SK-N-SH (cell line): ENCODE results near the gene ALDH9A1. TPM values are rescaled to one million over a fixed set of nuclear protein-coding genes. Genes with fewer than 3 reads are reported as not detected.

Experiments used
- CTCF ChIA-PET: fragments of 300-600, 350-600 bp; formaldehyde crosslinking; extraction: SDS; loops from one replicate; lab custom pipeline; 2021; lab: Yijun Ruan, JAX
- POLR2A ChIA-PET: fragments of 350-600 bp; sonication (Branson Sonifier 250); formaldehyde crosslinking; extraction: SDS; loops from one replicate; lab custom pipeline; 2020; ENCODE audit warnings: antibody characterized with exemption, inconsistent platforms; lab: Yijun Ruan, JAX
- DNase-seq: peaks from one replicate; pipeline ENCODE4 v3.0.0; 2012
- H2AFZ ChIP-seq: fragments of 200-600 bp; sonication (generic); 2 replicates; pipeline ENCODE4 v1.8.1; 2016; ENCODE audit warnings: antibody characterized with exemption, mild to moderate bottlenecking, low read depth
- H3F3A ChIP-seq: fragments of 200-600 bp; sonication (generic); replicated peaks from 2 replicates; pipeline ENCODE3; 2016; ENCODE audit warnings: antibody characterized with exemption, mild to moderate bottlenecking; ENCODE audit not compliant: insufficient read depth
- H3K27ac ChIP-seq, 2 experiments: fragments of 200-500 bp in 1 of 2; fragments of 200-600 bp in 1 of 2; sonication (Bioruptor generic) in 1 of 2; sonication (generic), shearing (Covaris generic) in 1 of 2; 2 replicates each; pipeline versions ENCODE4 v1.5.1 to v1.6.1; 2014 to 2016; ENCODE audit warnings: low read depth in 2 of 2, inconsistent platforms in 1 of 2, low read length in 1 of 2, mild to moderate bottlenecking in 1 of 2, mixed read lengths in 1 of 2
- H3K27me3 ChIP-seq: fragments of 200-600 bp; sonication (generic), shearing (Covaris generic); 2 replicates; pipeline ENCODE4 v1.6.1; 2016; ENCODE audit warnings: mixed run types; ENCODE audit not compliant: insufficient read depth
- H3K36me3 ChIP-seq, 2 experiments: fragments of 200-500 bp in 1 of 2; fragments of 200-600 bp in 1 of 2; sonication (Bioruptor generic) in 1 of 2; sonication (generic) in 1 of 2; replicated peaks in 1 of 2; 2 replicates each; pipeline versions ENCODE3 to v1.5.1; 2014 to 2016; ENCODE audit warnings: low read length in 1 of 2, mild to moderate bottlenecking in 1 of 2; ENCODE audit not compliant: insufficient read depth in 2 of 2, control insufficient read depth in 1 of 2
- H3K4me1 ChIP-seq, 2 experiments: fragments of 200-500 bp in 1 of 2; fragments of 200-600 bp in 1 of 2; sonication (Bioruptor generic) in 1 of 2; sonication (generic), shearing (Covaris generic) in 1 of 2; 2 replicates each; pipeline versions ENCODE4 v1.5.1 to v1.6.1; 2014 to 2016; ENCODE audit warnings: low read depth in 1 of 2, low read length in 1 of 2, mixed run types in 1 of 2; ENCODE audit not compliant: insufficient read depth in 2 of 2, control insufficient read depth in 1 of 2
- H3K4me2 ChIP-seq: fragments of 200-600 bp; sonication (generic), shearing (Covaris generic); 2 replicates; pipeline ENCODE4 v1.6.1; 2017; ENCODE audit warnings: mixed run types
- H3K4me3 ChIP-seq, 2 experiments: fragments of 200-500 bp in 1 of 2; fragments of 200-600 bp in 1 of 2; sonication (Bioruptor generic) in 1 of 2; sonication (generic), shearing (Covaris generic) in 1 of 2; 2 replicates each; pipeline versions ENCODE4 v1.5.1 to v1.8.1; 2014 to 2016; ENCODE audit warnings: low read depth in 2 of 2, inconsistent platforms in 1 of 2, low read length in 1 of 2, mild to moderate bottlenecking in 1 of 2, mixed read lengths in 1 of 2, moderate library complexity in 1 of 2
- H3K79me2 ChIP-seq: fragments of 200-600 bp; sonication (generic); 2 replicates; pipeline ENCODE4 v1.8.1; 2017; ENCODE audit warnings: mild to moderate bottlenecking; ENCODE audit not compliant: insufficient read depth
- H3K9ac ChIP-seq: fragments of 200-600 bp; sonication (generic); 2 replicates; pipeline ENCODE4 v1.6.1; 2017; ENCODE audit warnings: mixed run types
- H3K9me2 ChIP-seq: fragments of 200-600 bp; sonication (generic); 2 replicates; pipeline ENCODE4 v1.6.1; 2017; ENCODE audit warnings: mixed run types
- H3K9me3 ChIP-seq: fragments of 200-600 bp; sonication (generic); 2 replicates; pipeline ENCODE4 v1.6.1; 2017; ENCODE audit warnings: mixed run types, mild to moderate bottlenecking, moderate library complexity
- H4K20me1 ChIP-seq: fragments of 200-600 bp; sonication (generic); 2 replicates; pipeline ENCODE4 v1.6.1; 2017; ENCODE audit warnings: mild to moderate bottlenecking, mixed run types; ENCODE audit not compliant: insufficient read depth
- ELF1 ChIP-seq: IDR thresholded peaks from 2 replicates; pipeline ENCODE4 v1.4.0; 2012
- EZH2phosphoT487 ChIP-seq: fragments of 200-600 bp; sonication (generic); IDR thresholded peaks from 2 replicates; pipeline ENCODE4 v1.6.1; 2017; ENCODE audit warnings: low read depth, mixed run types, mild to moderate bottlenecking, antibody characterized with exemption, moderate library complexity, borderline replicate concordance
- FOSL2 ChIP-seq: IDR thresholded peaks from 2 replicates; pipeline ENCODE4 v1.4.0; 2012; ENCODE audit warnings: low read depth, mild to moderate bottlenecking, moderate library complexity, borderline replicate concordance
- GABPA ChIP-seq: IDR thresholded peaks from 2 replicates; pipeline ENCODE4 v1.4.0; 2012; ENCODE audit warnings: low read depth, mild to moderate bottlenecking
- MEF2A ChIP-seq: IDR thresholded peaks from 2 replicates; pipeline ENCODE4 v1.4.0; 2012; ENCODE audit warnings: low read depth, borderline replicate concordance
- MXI1 ChIP-seq: IDR thresholded peaks from 2 replicates; pipeline ENCODE4 v1.6.1; 2012; ENCODE audit warnings: mild to moderate bottlenecking, low read depth, low read length, improper control_type of control experiment
- RCOR1 ChIP-seq: fragments of 150-350 bp; IDR thresholded peaks from 2 replicates; pipeline ENCODE4 v1.6.1; 2017; ENCODE audit warnings: antibody characterized with exemption, low read length
- WGBS: methylation state at CpG from one replicate; pipeline ENCODE4 v1.1.6; 2017; ENCODE audit warnings: low lambda C conversion rate; 5-methylcytosine and 5-hydroxymethylcytosine counted together
- polyA plus RNA-seq, 3 experiments: library from polyadenylated mRNA; depleted of rRNA; stranded (reverse); fragments of >200 nt; gene quantifications; 2 replicates each; pipeline ENCODE4 v1.2.3, GENCODE V29; 2012
- TF ChIP-seq, protein P1 (sequence below): IDR thresholded peaks from 2 replicates; pipeline ENCODE4 v1.6.1; 2012; ENCODE audit warnings: mild to moderate bottlenecking, low read depth, low read length, moderate library complexity
- TF ChIP-seq, protein P2 (sequence below): IDR thresholded peaks from 2 replicates; pipeline ENCODE4 v1.4.0; 2012; ENCODE audit warnings: low read depth

The ALDH9A1 gene
- polyA plus RNA-seq, 1 of the 3 experiments (the other 2 are of a cell fraction) = 31.3 TPM

DNA sequence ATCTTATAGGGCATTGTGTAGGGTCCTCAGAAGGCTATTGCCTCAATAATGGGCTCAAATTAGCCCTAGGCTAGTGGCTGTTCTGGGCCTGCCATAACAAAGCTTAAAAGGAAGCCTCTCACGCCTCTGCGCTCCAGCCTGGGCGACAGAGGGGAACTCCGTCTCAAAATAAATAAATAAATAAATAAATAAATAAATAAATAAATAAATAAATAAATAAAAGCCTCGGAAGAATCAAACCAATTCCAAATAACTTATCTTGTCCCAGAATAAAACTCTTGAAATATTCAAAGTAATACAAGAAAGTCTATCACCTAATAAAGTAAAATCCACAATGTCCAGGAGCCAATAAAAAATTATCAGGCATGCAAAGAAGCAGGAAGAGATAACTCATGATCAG, 14.4 kb upstream of the ALDH9A1 start:
- Histone ChIP-seq H3K27ac (no peak overlapping the region), H3K36me3 (no peaks in the 10 kb centered on the region), H3K4me3 (no peak overlapping the region), H3K79me2 (no peaks in the 10 kb centered on the region), H2AFZ (no peak overlapping the region), H3K9me3 (no peaks in the 10 kb centered on the region), H3K4me1 (no peaks in the 10 kb centered on the region), H3K9ac (no peak overlapping the region), H3K27me3 (no peaks in the 10 kb centered on the region; the same call in 1 of the 2 replicates), H3F3A (no peaks in the 10 kb centered on the region), H4K20me1 (no peaks in the 10 kb centered on the region), H3K4me2 (no peak overlapping the region), H3K9me2 (no peaks in the 10 kb centered on the region)
- POLR2A ChIA-PET = no interaction called here
- no peak for DNase-seq
- WGBS = 93% methylated on average over 5 of the region's 5 CpGs
- TF ChIP-seq, protein P1, sequence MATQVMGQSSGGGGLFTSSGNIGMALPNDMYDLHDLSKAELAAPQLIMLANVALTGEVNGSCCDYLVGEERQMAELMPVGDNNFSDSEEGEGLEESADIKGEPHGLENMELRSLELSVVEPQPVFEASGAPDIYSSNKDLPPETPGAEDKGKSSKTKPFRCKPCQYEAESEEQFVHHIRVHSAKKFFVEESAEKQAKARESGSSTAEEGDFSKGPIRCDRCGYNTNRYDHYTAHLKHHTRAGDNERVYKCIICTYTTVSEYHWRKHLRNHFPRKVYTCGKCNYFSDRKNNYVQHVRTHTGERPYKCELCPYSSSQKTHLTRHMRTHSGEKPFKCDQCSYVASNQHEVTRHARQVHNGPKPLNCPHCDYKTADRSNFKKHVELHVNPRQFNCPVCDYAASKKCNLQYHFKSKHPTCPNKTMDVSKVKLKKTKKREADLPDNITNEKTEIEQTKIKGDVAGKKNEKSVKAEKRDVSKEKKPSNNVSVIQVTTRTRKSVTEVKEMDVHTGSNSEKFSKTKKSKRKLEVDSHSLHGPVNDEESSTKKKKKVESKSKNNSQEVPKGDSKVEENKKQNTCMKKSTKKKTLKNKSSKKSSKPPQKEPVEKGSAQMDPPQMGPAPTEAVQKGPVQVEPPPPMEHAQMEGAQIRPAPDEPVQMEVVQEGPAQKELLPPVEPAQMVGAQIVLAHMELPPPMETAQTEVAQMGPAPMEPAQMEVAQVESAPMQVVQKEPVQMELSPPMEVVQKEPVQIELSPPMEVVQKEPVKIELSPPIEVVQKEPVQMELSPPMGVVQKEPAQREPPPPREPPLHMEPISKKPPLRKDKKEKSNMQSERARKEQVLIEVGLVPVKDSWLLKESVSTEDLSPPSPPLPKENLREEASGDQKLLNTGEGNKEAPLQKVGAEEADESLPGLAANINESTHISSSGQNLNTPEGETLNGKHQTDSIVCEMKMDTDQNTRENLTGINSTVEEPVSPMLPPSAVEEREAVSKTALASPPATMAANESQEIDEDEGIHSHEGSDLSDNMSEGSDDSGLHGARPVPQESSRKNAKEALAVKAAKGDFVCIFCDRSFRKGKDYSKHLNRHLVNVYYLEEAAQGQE = no peak
- TF ChIP-seq FOSL2 = no peak
- TF ChIP-seq MEF2A = no peak
- TF ChIP-seq GABPA = no peak
- TF ChIP-seq RCOR1 = no peak
- no peak for TF ChIP-seq ELF1
- TF ChIP-seq EZH2phosphoT487 = no peak
- CTCF ChIA-PET = interaction anchor here (1.1 to 2.5 kb wide), 4 partner anchors 10 to 212 kb away, joined by 4 to 14 read pairs (median 8); partner anchors contain the start of gene ALDH9A1

DNA sequence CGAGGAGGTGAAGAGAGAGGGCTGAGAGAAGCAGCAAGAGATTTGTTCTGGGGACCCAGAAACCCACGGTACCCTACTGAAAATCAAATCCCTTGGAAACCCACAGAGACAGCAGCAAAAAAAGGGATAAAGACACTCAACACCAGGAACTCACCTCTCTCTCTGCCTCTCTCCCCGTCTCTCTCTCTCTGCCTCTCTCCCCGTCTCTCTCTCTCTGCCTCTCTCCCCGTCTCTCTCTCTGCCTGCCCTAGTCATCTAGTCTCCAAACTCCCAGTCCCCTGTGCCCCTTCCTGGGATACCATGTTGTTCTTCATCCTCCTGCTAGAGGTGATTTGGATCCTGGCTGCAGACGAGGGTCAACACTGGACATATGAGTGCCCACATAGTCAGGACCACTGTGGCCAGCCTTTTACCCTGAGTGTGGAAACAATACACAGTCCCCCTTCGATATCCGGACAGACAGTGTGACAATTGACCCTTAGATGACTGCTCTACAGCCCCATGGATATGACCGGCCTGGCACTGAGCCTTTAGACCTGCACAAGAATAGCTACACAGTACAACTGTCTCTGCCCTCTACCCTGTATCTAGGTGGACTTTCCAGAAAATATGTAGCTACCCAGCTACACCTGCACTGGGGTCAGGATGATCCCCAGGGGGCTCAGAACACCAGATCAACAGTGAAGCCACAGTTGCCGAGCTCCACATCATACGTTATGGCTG, 9.8 kb upstream of the ALDH9A1 start:
- DNase-seq = no peak
- Histone ChIP-seq H3F3A (no peaks in the 10 kb centered on the region), H3K27ac (no peak overlapping the region), H4K20me1 (no peaks in the 10 kb centered on the region), H3K4me1 (no peaks in the 10 kb centered on the region), H3K9me3 (no peaks in the 10 kb centered on the region), H3K36me3 (no peaks in the 10 kb centered on the region), H3K9ac (no peak overlapping the region), H3K27me3 (no peaks in the 10 kb centered on the region; the same call in 1 of the 2 replicates), H3K4me2 (no peak overlapping the region), H3K4me3 (no peak overlapping the region), H2AFZ (no peak overlapping the region), H3K9me2 (no peaks in the 10 kb centered on the region), H3K79me2 (no peaks in the 10 kb centered on the region)
- POLR2A ChIA-PET = interaction anchor here (0.6 kb wide), 1 partner anchor 8 kb away, joined by 4 read pairs; no protein-coding TSS in a partner anchor
- CTCF ChIA-PET = interaction anchor here (0.9 to 2.1 kb wide), 2 partner anchors 10 to 11 kb away, joined by 4 to 6 read pairs; partner anchors contain the start of gene ALDH9A1
- no peak for TF ChIP-seq MXI1
- TF ChIP-seq RCOR1 = no peak
- no peak for TF ChIP-seq FOSL2
- TF ChIP-seq, protein P2, sequence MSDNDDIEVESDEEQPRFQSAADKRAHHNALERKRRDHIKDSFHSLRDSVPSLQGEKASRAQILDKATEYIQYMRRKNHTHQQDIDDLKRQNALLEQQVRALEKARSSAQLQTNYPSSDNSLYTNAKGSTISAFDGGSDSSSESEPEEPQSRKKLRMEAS = no peak
- TF ChIP-seq EZH2phosphoT487 = no peak
- 60% methylated on average over 9 of the region's 11 CpGs for WGBS
